Lower leg skin (tissue), 4 donors: Measurements from ENCODE around the gene FDPS. TPM values are rescaled to one million over a fixed set of nuclear protein-coding genes. Genes with fewer than 3 reads are reported as not detected.
A peak's percentile ranks its signal among the peaks of the same experiment; 100 is the strongest.

Source experiments
- DNase-seq, 2 donors: peaks; one replicate each; pipeline ENCODE4 v3.0.0-alpha.2; 2019; ENCODE audit warnings: low spot score in 2 of 2
- H3K4me3 ChIP-seq: fragments of 200-600 bp; sonication (generic); 2 replicates; pipeline ENCODE4 v1.5.1; 2017; ENCODE audit warnings: mild to moderate bottlenecking, low read depth; ENCODE audit not compliant: poor library complexity, severe bottlenecking
- POLR2A ChIP-seq, 2 donors: fragments of 450-650 bp; IDR thresholded peaks; one replicate each; pipeline ENCODE4 v1.6.1; 2016 to 2017; ENCODE audit warnings: antibody characterized with exemption in 2 of 2, mild to moderate bottlenecking in 1 of 2, moderate library complexity in 1 of 2
- WGBS, 2 donors: methylation state at CpG; one replicate each; pipeline ENCODE4 v1.1.5; 2018; 5-methylcytosine and 5-hydroxymethylcytosine counted together
- intact Hi-C: fragments of 100-400 bp; cut with DNase I; formaldehyde crosslinking; loops from one replicate; pipeline ENCODE4 v1.15.0; 2023; ENCODE audit warnings: low total_unique reads
- total RNA-seq, 4 donors: library from RNA; depleted of rRNA; stranded (reverse); fragments of >200 nt; gene quantifications; one replicate each; pipeline ENCODE4 v1.1.0, GENCODE V29; 2016
- TF ChIP-seq, protein P1 (sequence below), 3 donors: fragments of 450-650 bp; IDR thresholded peaks; one replicate each; pipeline ENCODE4 v1.5.1; 2016; ENCODE audit warnings: antibody characterized with exemption in 3 of 3, mild to moderate bottlenecking in 3 of 3, moderate library complexity in 2 of 3

FDPS gene
- total RNA-seq, 4 donors from 2014 or later = 98.5 to 185 (median 141) TPM

- TF ChIP-seq POLR2A (IDR thresholded peaks at IDR 0.05) = peak in 1 of 2 donors; percentile 83
- TF ChIP-seq, protein P1, sequence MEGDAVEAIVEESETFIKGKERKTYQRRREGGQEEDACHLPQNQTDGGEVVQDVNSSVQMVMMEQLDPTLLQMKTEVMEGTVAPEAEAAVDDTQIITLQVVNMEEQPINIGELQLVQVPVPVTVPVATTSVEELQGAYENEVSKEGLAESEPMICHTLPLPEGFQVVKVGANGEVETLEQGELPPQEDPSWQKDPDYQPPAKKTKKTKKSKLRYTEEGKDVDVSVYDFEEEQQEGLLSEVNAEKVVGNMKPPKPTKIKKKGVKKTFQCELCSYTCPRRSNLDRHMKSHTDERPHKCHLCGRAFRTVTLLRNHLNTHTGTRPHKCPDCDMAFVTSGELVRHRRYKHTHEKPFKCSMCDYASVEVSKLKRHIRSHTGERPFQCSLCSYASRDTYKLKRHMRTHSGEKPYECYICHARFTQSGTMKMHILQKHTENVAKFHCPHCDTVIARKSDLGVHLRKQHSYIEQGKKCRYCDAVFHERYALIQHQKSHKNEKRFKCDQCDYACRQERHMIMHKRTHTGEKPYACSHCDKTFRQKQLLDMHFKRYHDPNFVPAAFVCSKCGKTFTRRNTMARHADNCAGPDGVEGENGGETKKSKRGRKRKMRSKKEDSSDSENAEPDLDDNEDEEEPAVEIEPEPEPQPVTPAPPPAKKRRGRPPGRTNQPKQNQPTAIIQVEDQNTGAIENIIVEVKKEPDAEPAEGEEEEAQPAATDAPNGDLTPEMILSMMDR (IDR thresholded peaks at IDR 0.05) = no peak
- H3K4me3 ChIP-seq = peak within 1 kb of the TSS; percentile 66
- DNase-seq = peak; percentile 90 to 98
- intact Hi-C loops = no loop called here
- 17 to 18% methylated on average over 46 to 52 of the region's 61 CpGs for WGBS, 2 donors
These were observed 35.1 kb upstream of the FDPS start, which contains the start of gene CLK2 for GRCh38 chr1:155273343-155274245. Gene CLK2, minus strand, starts transcription at chr1:155273504. Its CDS starts 2,527 bp downstream, at chr1:155270977.

- intact Hi-C loops = loop anchor here (5.0 kb wide), 1 partner anchor 45 kb away; the partner anchor contains the start of gene RUSC1
- TF ChIP-seq, protein P1 (IDR thresholded peaks at IDR 0.05) = no peak
- TF ChIP-seq POLR2A (IDR thresholded peaks at IDR 0.05) = no peak
- H3K4me3 ChIP-seq = peak within 1 kb of the TSS; percentile 57
- 1 to 2% methylated on average over 44 to 50 of the region's 68 CpGs for WGBS, 2 donors
- DNase-seq = peak; percentile 97 to 100
These were observed 31.4 kb upstream of the FDPS start, which contains the start of gene HCN3 for GRCh38 chr1:155277070-155277901. Gene HCN3, plus strand, starts transcription at chr1:155277463. Its CDS starts 128 bp downstream, at chr1:155277591.

DNA sequence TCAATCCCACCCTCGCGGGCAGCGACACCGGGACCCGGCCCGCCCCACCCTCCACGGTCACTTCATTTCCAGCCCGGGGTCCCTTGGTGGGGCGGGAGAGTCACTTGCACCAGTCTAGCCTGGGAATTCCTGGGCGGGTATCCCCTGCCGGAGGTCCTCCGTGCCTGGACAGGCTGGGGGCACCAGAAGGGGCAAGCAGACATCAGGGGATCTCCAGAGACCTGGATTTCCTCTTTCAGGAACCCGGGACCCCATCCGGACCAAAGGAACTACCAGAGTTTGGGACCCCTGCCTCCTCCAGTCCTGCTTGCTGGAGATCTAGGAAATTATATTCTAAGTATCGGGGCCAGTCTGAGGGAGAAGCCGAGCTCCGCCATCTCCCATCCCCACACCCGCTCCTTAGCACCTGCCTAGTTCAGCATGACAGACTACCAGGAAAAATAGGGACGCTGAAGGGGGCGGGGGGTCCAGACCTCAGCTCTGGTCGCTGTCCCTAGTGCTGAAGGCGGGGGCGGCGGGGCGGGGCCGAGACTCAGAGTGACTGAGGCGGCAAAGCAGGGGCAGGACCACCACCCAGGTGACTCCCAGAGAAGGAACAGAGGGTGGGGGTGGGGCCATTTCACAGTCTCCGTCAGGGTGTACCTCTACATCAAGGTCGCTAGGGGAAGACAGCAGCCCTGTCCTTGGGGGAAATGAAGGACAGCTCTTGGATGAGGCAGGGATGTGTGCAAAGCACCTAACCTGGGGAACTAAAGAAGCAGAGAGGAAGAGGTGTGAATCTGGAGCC is 30.6 kb upstream of the FDPS start:
- intact Hi-C loops = loop anchor here (5.0 kb wide), 1 partner anchor 44 kb away; the partner anchor contains the start of gene RUSC1
- DNase-seq = peak; percentile 33 to 92
- WGBS, 2 donors = 0 to 2% methylated on average over 17 to 28 of the region's 29 CpGs
- TF ChIP-seq, protein P1 (IDR thresholded peaks at IDR 0.05) = no peak
- no peak for TF ChIP-seq POLR2A (IDR thresholded peaks at IDR 0.05)
- peak overlapping the region; percentile 57 for H3K4me3 ChIP-seq

GRCh38 chr1:155278689-155279160 is 29.9 kb upstream of the FDPS start:
- intact Hi-C loops = loop anchor here (5.0 kb wide), 1 partner anchor 44 kb away; the partner anchor contains the start of gene RUSC1
- WGBS, 2 donors = 59 to 67% methylated on average over 10 of the region's 10 CpGs
- no peak for DNase-seq
- no peak overlapping the region for H3K4me3 ChIP-seq
- TF ChIP-seq POLR2A (IDR thresholded peaks at IDR 0.05) = no peak
- TF ChIP-seq, protein P1 (IDR thresholded peaks at IDR 0.05) = no peak

DNA sequence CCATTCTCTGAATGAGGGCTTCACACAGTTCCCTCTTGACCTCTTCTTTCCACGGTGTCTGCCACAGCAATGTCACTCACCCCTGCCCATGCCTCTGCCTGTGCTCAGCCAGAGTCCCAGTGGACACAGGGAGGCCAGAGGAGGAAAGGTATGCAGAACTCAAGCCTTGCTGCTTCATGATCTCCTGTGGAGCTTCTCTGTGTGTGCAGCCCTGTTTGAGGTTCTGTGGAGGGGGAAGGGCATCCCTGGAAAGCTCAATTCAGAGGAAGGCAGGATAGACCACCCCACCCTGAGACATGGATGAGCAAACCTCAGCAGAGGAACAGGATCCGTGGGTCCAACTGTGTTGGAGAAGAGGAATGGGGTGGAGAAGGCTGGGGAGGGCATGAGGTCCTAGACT is 29.4 kb upstream of the FDPS start:
- intact Hi-C loops = loop anchor here (5.0 kb wide), 1 partner anchor 43 kb away; the partner anchor contains the start of gene RUSC1
- no peak for TF ChIP-seq POLR2A (IDR thresholded peaks at IDR 0.05)
- TF ChIP-seq, protein P1 (IDR thresholded peaks at IDR 0.05) = no peak
- DNase-seq = no peak
- H3K4me3 ChIP-seq = no peak overlapping the region
- 77 to 86% methylated on average over 2 of the region's 2 CpGs for WGBS, 2 donors
